ENCODE results near the gene EFHD1. TPM values are rescaled to one million over a fixed set of nuclear protein-coding genes. Genes with fewer than 3 reads are reported as not detected.
A peak's percentile ranks its signal among the peaks of the same experiment; 100 is the strongest.

EFHD1 gene
- total RNA-seq, 1 donor from 2014 or later = 3.6 TPM

- Histone ChIP-seq H3K27me3 (ENCODE audit: control insufficient read depth, insufficient read depth, low read length) (peaks cover 2% of the 10 kb centered on the region), H3K36me3 (ENCODE audit: control insufficient read depth, insufficient read depth, low read length) (no peaks in the 10 kb centered on the region), H3K4me3 (ENCODE audit: low read depth, low read length) (no peak overlapping the region)
- no peak for DNase-seq (ENCODE audit: low read depth)
- TF ChIP-seq CTCF (IDR thresholded peaks at IDR 0.05; ENCODE audit: insufficient read depth, low read length, poor library complexity, severe bottlenecking) = no peak
Observed at GRCh38 chr2:232623768-232624765, 9.3 kb upstream of the EFHD1 start.

DNA sequence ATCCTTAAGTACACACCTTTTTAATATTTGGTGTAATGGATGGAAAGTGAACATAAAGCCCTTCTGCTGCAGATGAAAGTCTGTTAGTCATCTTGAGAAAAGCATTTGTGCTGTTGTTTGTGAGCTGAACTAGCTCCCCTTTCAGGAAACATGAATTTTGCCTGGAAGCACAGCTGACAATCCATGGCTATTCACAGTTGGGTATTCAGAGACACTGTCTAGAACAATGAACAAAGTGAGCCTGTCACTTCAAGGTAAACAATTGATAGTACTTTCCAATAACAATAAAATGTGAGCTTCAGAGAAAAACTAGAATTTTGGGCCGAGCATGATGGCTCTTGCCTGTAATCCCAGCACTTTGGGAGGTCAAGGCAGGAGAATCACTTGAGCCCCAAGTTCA is 6.8 kb upstream of the EFHD1 start:
- H3K4me3 ChIP-seq (ENCODE audit: low read depth, low read length) = no peak overlapping the region
- no peaks in the 10 kb centered on the region for H3K36me3 ChIP-seq (ENCODE audit: control insufficient read depth, insufficient read depth, low read length)
- H3K27me3 ChIP-seq (ENCODE audit: control insufficient read depth, insufficient read depth, low read length) = peaks cover 2% of the 10 kb centered on the region
- TF ChIP-seq CTCF (IDR thresholded peaks at IDR 0.05; ENCODE audit: insufficient read depth, low read length, poor library complexity, severe bottlenecking) = no peak
- DNase-seq (ENCODE audit: low read depth) = no peak

- Histone ChIP-seq H3K27me3 (ENCODE audit: control insufficient read depth, insufficient read depth, low read length) (peaks cover 4% of the 10 kb centered on the region), H3K4me3 (ENCODE audit: low read depth, low read length) (no peak overlapping the region), H3K36me3 (ENCODE audit: control insufficient read depth, insufficient read depth, low read length) (no peaks in the 10 kb centered on the region)
- TF ChIP-seq CTCF (IDR thresholded peaks at IDR 0.05; ENCODE audit: insufficient read depth, low read length, poor library complexity, severe bottlenecking) = no peak
- DNase-seq (ENCODE audit: low read depth) = no peak
Observed at GRCh38 chr2:232628466-232629128, 4.8 kb upstream of the EFHD1 start.

DNA sequence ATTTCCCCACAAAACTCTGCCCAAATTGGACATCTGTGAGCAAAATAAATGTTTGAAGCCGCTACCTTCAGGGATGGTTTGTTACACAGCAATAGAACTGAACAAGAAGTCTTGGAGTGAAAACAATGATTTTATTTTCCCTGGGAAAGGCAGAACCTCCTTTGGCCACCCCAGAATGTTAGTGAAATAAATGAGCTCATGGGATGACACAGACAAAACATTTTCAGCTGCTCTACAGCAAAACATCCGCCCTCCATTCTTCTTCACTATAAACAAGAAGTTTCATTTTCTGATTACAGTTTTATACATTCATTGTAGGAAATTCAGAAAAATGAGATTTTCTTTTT is 4.3 kb upstream of the EFHD1 start:
- no peak for TF ChIP-seq CTCF (IDR thresholded peaks at IDR 0.05; ENCODE audit: insufficient read depth, low read length, poor library complexity, severe bottlenecking)
- Histone ChIP-seq H3K4me3 (ENCODE audit: low read depth, low read length) (no peak overlapping the region), H3K36me3 (ENCODE audit: control insufficient read depth, insufficient read depth, low read length) (no peaks in the 10 kb centered on the region), H3K27me3 (ENCODE audit: control insufficient read depth, insufficient read depth, low read length) (peaks cover 2% of the 10 kb centered on the region)
- no peak for DNase-seq (ENCODE audit: low read depth)

DNA sequence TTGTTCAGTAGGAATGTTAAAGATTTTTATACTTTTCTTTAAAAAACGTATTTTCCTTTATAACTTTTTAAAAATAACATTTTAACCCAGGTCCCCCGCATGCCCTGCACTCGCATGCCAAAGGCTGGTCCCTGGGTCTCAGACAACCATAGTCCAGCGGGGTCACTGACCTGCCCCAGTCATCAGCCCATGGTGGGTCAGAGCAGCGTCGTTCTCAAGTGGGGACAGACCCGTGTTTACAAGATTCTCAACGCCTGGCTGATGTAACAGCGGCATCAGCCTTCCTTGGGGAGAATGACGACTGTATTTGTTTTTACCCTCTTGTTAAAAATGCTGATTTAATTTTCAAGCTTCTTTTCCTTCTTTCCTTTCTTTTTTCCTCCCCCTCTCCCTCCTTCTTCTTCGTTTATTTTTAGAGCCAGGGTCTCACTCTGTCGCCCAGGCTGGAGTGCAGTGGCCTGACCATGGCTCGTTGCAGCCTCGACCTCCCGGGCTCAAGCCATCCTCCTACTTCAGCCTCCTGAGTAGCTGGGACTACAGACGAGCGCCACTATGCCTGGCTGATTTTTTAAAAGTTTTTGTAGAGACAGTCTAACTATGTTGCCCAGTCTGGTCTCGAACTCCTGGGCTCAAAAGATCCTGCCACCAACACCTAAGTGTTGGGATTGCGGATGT is 1.0 kb upstream of the EFHD1 start:
- H3K4me3 ChIP-seq (ENCODE audit: low read depth, low read length) = peak overlapping the region; percentile 50
- peaks cover 5% of the 10 kb centered on the region for H3K27me3 ChIP-seq (ENCODE audit: control insufficient read depth, insufficient read depth, low read length)
- no peak for DNase-seq (ENCODE audit: low read depth)
- H3K36me3 ChIP-seq (ENCODE audit: control insufficient read depth, insufficient read depth, low read length) = no peaks in the 10 kb centered on the region
- no peak for TF ChIP-seq CTCF (IDR thresholded peaks at IDR 0.05; ENCODE audit: insufficient read depth, low read length, poor library complexity, severe bottlenecking)

Measured in kidney epithelial cell (primary cell).